GM12878 (cell line): ENCODE measurements around the gene ARMH1. TPM values are rescaled to one million over a fixed set of nuclear protein-coding genes. Genes with fewer than 3 reads are reported as not detected.
A peak's percentile ranks its signal among the peaks of the same experiment; 100 is the strongest.

Source experiments
- ATAC-seq: fragments of 200-7000 bp; cut with Tn5 transposase; 3 replicates; pipeline ENCODE4 v1.9.1; 2020; ENCODE audit warnings: mild to moderate bottlenecking, moderate library complexity
- BruUV-seq: library from RNA; stranded (reverse); fragments of 400-500 nt; replicated peaks from 2 replicates; lab custom pipeline; 2021; lab: Mats Ljungman, UMichigan
- CTCF ChIA-PET: fragments of 300-600 bp; sonication (Branson Sonifier 250); formaldehyde crosslinking; extraction: SDS; loops from one replicate; lab custom pipeline; 2021; ENCODE audit warnings: inconsistent platforms; lab: Yijun Ruan, JAX
- POLR2A ChIA-PET: fragments of 350-600 bp; formaldehyde crosslinking; extraction: SDS; loops from one replicate; lab custom pipeline; 2021; ENCODE audit warnings: inconsistent platforms; lab: Charles Lee
- RAD21 ChIA-PET: fragments of 300-600 bp; sonication (Branson Sonifier 250); formaldehyde crosslinking; loops from one replicate; lab custom pipeline; 2023; ENCODE audit warnings: antibody characterized with exemption; ENCODE audit not compliant: unreplicated experiment; lab: Charles Lee
- SMC1A ChIA-PET: fragments of 300-600 bp; sonication (Branson Sonifier 250); formaldehyde crosslinking; loops from one replicate; lab custom pipeline; 2023; ENCODE audit not compliant: unreplicated experiment, uncharacterized antibody; lab: Charles Lee
- DNase-seq: peaks from one replicate; pipeline ENCODE4 v3.0.0-alpha.2; 2011; ENCODE audit warnings: low read depth, low spot score
- FAIRE-seq: peaks from 3 replicates; lab custom pipeline; 2011; peaks lifted over from hg19 to GRCh38; lab: Jason Lieb, UNC
- H2AFZ ChIP-seq: 2 replicates; pipeline ENCODE4 v1.6.0; 2011; ENCODE audit warnings: low read depth, low read length, control low read depth; ENCODE audit not compliant: control insufficient read depth
- H3K27ac ChIP-seq: 2 replicates; pipeline ENCODE4 v1.5.1; 2011; ENCODE audit warnings: control low read depth; ENCODE audit not compliant: control insufficient read depth, insufficient read depth
- H3K27me3 ChIP-seq, 2 experiments: replicated peaks in 1 of 2; 2 replicates each; pipeline versions ENCODE4 v1.6.0 to v1.6.1; 2011; ENCODE audit warnings: low read length in 1 of 2; ENCODE audit not compliant: control insufficient read depth in 2 of 2, insufficient read depth in 2 of 2
- H3K36me3 ChIP-seq, 2 experiments: 2 replicates each; pipeline ENCODE4 v1.5.1; 2011; ENCODE audit warnings: low read length in 1 of 2; ENCODE audit not compliant: control insufficient read depth in 2 of 2, insufficient read depth in 2 of 2
- H3K4me1 ChIP-seq: 2 replicates; pipeline ENCODE4 v1.6.1; 2011; ENCODE audit warnings: mild to moderate bottlenecking, low read length, moderate library complexity, mixed read lengths; ENCODE audit not compliant: control insufficient read depth, insufficient read depth
- H3K4me2 ChIP-seq: 2 replicates; pipeline ENCODE4 v1.6.0; 2011; ENCODE audit warnings: control low read depth; ENCODE audit not compliant: control insufficient read depth, insufficient read depth
- H3K4me3 ChIP-seq: fragments of 200-600 bp; sonication (generic); 2 replicates; pipeline ENCODE4 v1.5.1; 2016
- H3K79me2 ChIP-seq: 2 replicates; pipeline ENCODE4 v1.6.0; 2011; ENCODE audit warnings: low read length; ENCODE audit not compliant: control insufficient read depth, insufficient read depth
- H3K9ac ChIP-seq: 2 replicates; pipeline ENCODE4 v1.8.0; 2011; ENCODE audit warnings: low read length, control low read depth, mixed read lengths; ENCODE audit not compliant: control insufficient read depth, insufficient read depth
- H3K9me3 ChIP-seq: replicated peaks from 3 replicates; pipeline ENCODE4 v1.5.1; 2011; ENCODE audit warnings: mild to moderate bottlenecking, low read length; ENCODE audit not compliant: control insufficient read depth, insufficient read depth
- H4K20me1 ChIP-seq: 2 replicates; pipeline ENCODE4 v1.6.0; 2011; ENCODE audit not compliant: control insufficient read depth, insufficient read depth
- ETV6 ChIP-seq, 2 experiments: fragments of 450-650 bp in 1 of 2; IDR thresholded peaks in 1 of 2; conservative IDR thresholded peaks in 1 of 2; 2 replicates each; pipeline ENCODE4 v1.6.1; 2014; ENCODE audit warnings: antibody characterized with exemption in 1 of 2, borderline replicate concordance in 1 of 2, low read depth in 1 of 2, mild to moderate bottlenecking in 1 of 2, moderate library complexity in 1 of 2
- IRF3 ChIP-seq: fragments of 450-650 bp; IDR thresholded peaks from 2 replicates; pipeline ENCODE4 v1.6.1; 2014; ENCODE audit warnings: mild to moderate bottlenecking
- NFYA ChIP-seq: IDR thresholded peaks from 2 replicates; pipeline ENCODE4 v1.6.1; 2011; ENCODE audit warnings: low read depth, mild to moderate bottlenecking, low read length, improper control_type of control experiment, borderline replicate concordance
- POU2F2 ChIP-seq: IDR thresholded peaks from 3 replicates; pipeline ENCODE4 v1.6.1; 2011; ENCODE audit warnings: low read depth, mild to moderate bottlenecking, low read length, borderline replicate concordance
- SPI1 ChIP-seq: IDR thresholded peaks from 2 replicates; pipeline ENCODE4 v1.6.1; 2011; ENCODE audit warnings: low read depth, mild to moderate bottlenecking, low read length, moderate library complexity, borderline replicate concordance; ENCODE audit not compliant: insufficient read depth
- STAT1 ChIP-seq: fragments of 450-650 bp; conservative IDR thresholded peaks from 2 replicates; pipeline ENCODE4 v1.6.1; 2014; ENCODE audit warnings: antibody characterized with exemption, mild to moderate bottlenecking
- STAT3 ChIP-seq: IDR thresholded peaks from 2 replicates; pipeline ENCODE4 v1.6.1; 2011; ENCODE audit warnings: low read depth, low read length, improper control_type of control experiment
- SUZ12 ChIP-seq: fragments of 200-600 bp; sonication (generic); IDR thresholded peaks from one replicate; pipeline ENCODE4 v1.6.1; 2018; ENCODE audit warnings: antibody characterized with exemption, mild to moderate bottlenecking; ENCODE audit not compliant: unreplicated experiment
- YY1 ChIP-seq: IDR thresholded peaks from 2 replicates; pipeline ENCODE4 v1.6.1; 2011; ENCODE audit warnings: low read depth, mild to moderate bottlenecking, low read length
- WGBS: methylation state at CpG from one replicate; pipeline ENCODE4 v1.1.6; 2016; ENCODE audit warnings: low lambda C conversion rate; ENCODE audit not compliant: insufficient replicate concordance, insufficient coverage; ENCODE audit errors: missing lambda C conversion rate; 5-methylcytosine and 5-hydroxymethylcytosine counted together
- in situ Hi-C: fragments of 300-500 bp; cut with MboI; formaldehyde crosslinking; loops from 9 replicates; pipeline ENCODE4 v1.14.3; 2018; ENCODE audit warnings: mixed read lengths
- intact Hi-C: fragments of 100-400 bp; cut with micrococcal nuclease; formaldehyde crosslinking; loops from one replicate; pipeline ENCODE4 v1.14.2; 2022; ENCODE audit not compliant: unreplicated experiment
- polyA plus RNA-seq, 11 experiments: library from polyadenylated mRNA; depleted of rRNA in 4 of 11; unstranded in 6 of 11; stranded (reverse) in 5 of 11; fragments of >200 nt; fragmentation: Nextera tagmentation in 4 of 11; fragmentation: Illumina TruSeq in 1 of 11; extraction: Ambion mirVana in 4 of 11; extraction: Trizol in 1 of 11; gene quantifications; 1 replicate in 1 of 11; 2 replicates in 10 of 11; pipeline versions ENCODE4 v1.2.1 to v1.2.3, GENCODE V29; 2011 to 2016; ENCODE audit warnings: inconsistent platforms in 2 of 11, missing spikeins in 2 of 11, low read depth in 1 of 11
- total RNA-seq, 4 experiments: library from RNA; depleted of rRNA in 3 of 4; stranded (reverse); fragments of >200 nt in 3 of 4; fragmentation: Illumina TruSeq in 1 of 4; extraction: Trizol in 1 of 4; gene quantifications; 2 replicates each; pipeline versions ENCODE4 v1.2.1 to v1.2.3, GENCODE V29; 2013 to 2021
- TF ChIP-seq, protein P1 (sequence below): IDR thresholded peaks from 2 replicates; pipeline ENCODE4 v1.6.1; 2012; ENCODE audit warnings: low read depth, low read length, improper control_type of control experiment

Gene ARMH1
- total and polyA plus RNA-seq, 10 of the 15 experiments (the other 5 are each of a cell fraction or from before 2014, with no cell fraction given): 0.93 to 43.9 (median 8.2) TPM

DNA sequence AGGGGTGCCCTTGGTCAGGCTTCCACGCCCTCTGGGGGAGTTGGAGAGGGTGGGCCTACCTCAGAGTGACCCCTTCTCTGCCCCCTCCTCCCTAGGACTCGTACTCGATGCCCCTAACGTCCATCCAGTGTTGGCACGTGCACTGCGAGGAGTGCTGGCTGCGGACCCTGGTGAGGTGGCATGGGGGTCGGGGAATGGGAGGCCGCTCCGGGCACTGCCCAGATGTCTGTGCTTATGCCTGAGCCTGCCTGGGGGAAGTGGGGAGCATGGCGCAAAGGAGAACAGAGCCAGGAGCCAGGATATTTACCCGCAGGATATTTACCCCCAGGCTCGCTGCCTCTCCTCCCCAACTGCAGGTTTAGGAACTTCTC is 24.7 kb upstream of the ARMH1 start (continued):
- TF ChIP-seq POU2F2: no peak

GRCh38 chr1:44650159-44650831 is 24.2 kb upstream of the ARMH1 start:
- TF ChIP-seq ETV6 (conservative IDR thresholded peaks at IDR 0.05 in 1 of 2, IDR thresholded peaks at IDR 0.05 in 1 of 2; ENCODE audit: borderline replicate concordance in 1 of 2, low read depth in 1 of 2): no peak
- TF ChIP-seq, all 136 proteins: peak for 0
- Histone ChIP-seq H3K4me3 (no peak overlapping the region), H3K27ac (no peak overlapping the region), H2AFZ (no peak overlapping the region), H3K79me2 (no peaks in the 10 kb centered on the region), H3K4me1 (no peaks in the 10 kb centered on the region), H3K27me3 (no peaks in the 10 kb centered on the region), H3K36me3 (peaks cover 19 to 25% of the 10 kb centered on the region in 2 experiments), H3K4me2 (no peak overlapping the region), H3K9me3 (no peaks in the 10 kb centered on the region), H4K20me1 (no peaks in the 10 kb centered on the region), H3K9ac (no peak overlapping the region)
- CTCF ChIA-PET: interaction anchor here (3.9 to 4.4 kb wide), 4 partner anchors 17 to 77 kb away, joined by 37 to 76 read pairs (median 62); no protein-coding TSS in a partner anchor
- intact Hi-C loops (loop anchor here (5.0 to 10.0 kb wide), 2 partner anchors 273 to 435 kb away; partner anchors contain the start of gene DMAP1), in situ Hi-C loops (no loop called here)
- SMC1A ChIA-PET: no interaction called here
- BruUV-seq: no TSS peak
- ATAC-seq (no peak), FAIRE-seq (no peak), DNase-seq (no peak)
- RAD21 ChIA-PET: no interaction called here
- WGBS: 96% methylated on average over 21 of the region's 23 CpGs
- POLR2A ChIA-PET: no interaction called here

DNA sequence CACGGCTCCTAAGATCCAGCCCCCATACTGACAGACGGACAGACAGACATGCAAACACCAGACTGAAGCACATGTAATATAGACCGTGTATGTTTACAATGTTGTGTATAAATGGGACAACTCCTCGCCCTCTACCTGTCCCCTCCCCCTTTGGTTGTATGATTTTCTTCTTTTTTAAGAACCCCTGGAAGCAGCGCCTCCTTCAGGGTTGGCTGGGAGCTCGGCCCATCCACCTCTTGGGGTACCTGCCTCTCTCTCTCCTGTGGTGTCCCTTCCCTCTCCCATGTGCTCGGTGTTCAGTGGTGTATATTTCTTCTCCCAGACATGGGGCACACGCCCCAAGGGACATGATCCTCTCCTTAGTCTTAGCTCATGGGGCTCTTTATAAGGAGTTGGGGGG is 23.4 kb upstream of the ARMH1 start:
- intact Hi-C loops (loop anchor here (5.0 to 10.0 kb wide), 2 partner anchors 274 to 436 kb away; partner anchors contain the start of gene DMAP1), in situ Hi-C loops (no loop called here)
- Histone ChIP-seq H3K27me3 (no peaks in the 10 kb centered on the region), H3K36me3 (peaks cover 19% of the 10 kb centered on the region in 2 experiments), H2AFZ (no peak overlapping the region), H3K4me3 (no peak overlapping the region), H3K79me2 (no peaks in the 10 kb centered on the region), H3K27ac (no peak overlapping the region), H3K9ac (no peak overlapping the region), H4K20me1 (no peaks in the 10 kb centered on the region), H3K4me1 (no peaks in the 10 kb centered on the region), H3K9me3 (no peaks in the 10 kb centered on the region), H3K4me2 (no peak overlapping the region)
- ATAC-seq (no peak), FAIRE-seq (no peak), DNase-seq (no peak)
- ChIA-PET CTCF (interaction anchor here (1.0 to 4.4 kb wide), 8 partner anchors 18 to 302 kb away, joined by 4 to 76 read pairs (median 32); partner anchors contain the start of genes ARMH1 and TMEM53), POLR2A (interaction anchor here (0.6 kb wide), 1 partner anchor 17 kb away, joined by 4 read pairs; no protein-coding TSS in a partner anchor), RAD21 (interaction anchor here (0.9 to 2.9 kb wide), 3 partner anchors 27 to 273 kb away, joined by 3 to 15 read pairs (median 4); no protein-coding TSS in a partner anchor), SMC1A (interaction anchor here (2.8 to 3.0 kb wide), 4 partner anchors 18 to 272 kb away, joined by 12 to 32 read pairs (median 16); partner anchors contain the start of genes ARMH1 and TMEM53)
- TSS peak; percentile 59 for BruUV-seq
- 71% methylated on average over 8 of the region's 8 CpGs for WGBS
- no peak for TF ChIP-seq STAT3
- no peak for TF ChIP-seq SPI1
- no peak for TF ChIP-seq IRF3
- no peak for TF ChIP-seq NFYA
- TF ChIP-seq SUZ12: no peak
- TF ChIP-seq STAT1: no peak
- TF ChIP-seq, protein P1, sequence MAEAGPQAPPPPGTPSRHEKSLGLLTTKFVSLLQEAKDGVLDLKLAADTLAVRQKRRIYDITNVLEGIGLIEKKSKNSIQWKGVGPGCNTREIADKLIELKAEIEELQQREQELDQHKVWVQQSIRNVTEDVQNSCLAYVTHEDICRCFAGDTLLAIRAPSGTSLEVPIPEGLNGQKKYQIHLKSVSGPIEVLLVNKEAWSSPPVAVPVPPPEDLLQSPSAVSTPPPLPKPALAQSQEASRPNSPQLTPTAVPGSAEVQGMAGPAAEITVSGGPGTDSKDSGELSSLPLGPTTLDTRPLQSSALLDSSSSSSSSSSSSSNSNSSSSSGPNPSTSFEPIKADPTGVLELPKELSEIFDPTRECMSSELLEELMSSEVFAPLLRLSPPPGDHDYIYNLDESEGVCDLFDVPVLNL: no peak
- TF ChIP-seq YY1: no peak
